Tibial artery (tissue), 4 donors: Measurements from ENCODE around the gene OR2F1.
A peak's percentile ranks its signal among the peaks of the same experiment; 100 is the strongest.

Experiments
- DNase-seq, 2 donors: peaks; one replicate each; pipeline ENCODE4 v3.0.0-alpha.2; 2019
- H3K27ac ChIP-seq, 2 donors: fragments of 200-600 bp; sonication (generic) in 1 of 2; 1 replicate in 1 of 2; 2 replicates in 1 of 2; pipeline ENCODE4 v1.5.1; 2018 to 2019; ENCODE audit warnings: mild to moderate bottlenecking in 1 of 2
- H3K27me3 ChIP-seq, 2 donors: fragments of 200-600 bp; sonication (generic) in 1 of 2; one replicate each; pipeline versions ENCODE4 v1.5.1 to v1.6.0; 2016 to 2019
- H3K36me3 ChIP-seq, 3 donors: fragments of 200-600 bp; sonication (generic) in 2 of 3; one replicate each; pipeline ENCODE4 v1.5.1; 2016 to 2019; ENCODE audit warnings: mild to moderate bottlenecking in 2 of 3
- H3K4me1 ChIP-seq, 4 donors: fragments of 200-600 bp; sonication (generic) in 2 of 4; 1 replicate in 3 of 4; 2 replicates in 1 of 4; pipeline ENCODE4 v1.5.1; 2016 to 2019
- H3K4me3 ChIP-seq, 2 donors: fragments of 200-600 bp; sonication (generic) in 1 of 2; 1 replicate in 1 of 2; 2 replicates in 1 of 2; pipeline ENCODE4 v1.5.1; 2018 to 2019; ENCODE audit warnings: mild to moderate bottlenecking in 2 of 2
- H3K9me3 ChIP-seq, 3 donors: fragments of 200-600 bp; sonication (generic) in 1 of 3; one replicate each; pipeline ENCODE4 v1.5.1; 2016 to 2019
- intact Hi-C: fragments of 100-400 bp; cut with DNase I; formaldehyde crosslinking; loops from one replicate; pipeline ENCODE4 v1.15.0; 2023; ENCODE audit warnings: low total_unique reads
- TF ChIP-seq, protein P1 (sequence below), 2 experiments: fragments of 200-600 bp in 1 of 2; fragments of 450-650 bp in 1 of 2; IDR thresholded peaks; one replicate each; pipeline ENCODE4 v1.5.1; 2017 to 2019; ENCODE audit warnings: antibody characterized with exemption in 2 of 2, mild to moderate bottlenecking in 1 of 2, moderate library complexity in 1 of 2

Gene OR2F1

DNA sequence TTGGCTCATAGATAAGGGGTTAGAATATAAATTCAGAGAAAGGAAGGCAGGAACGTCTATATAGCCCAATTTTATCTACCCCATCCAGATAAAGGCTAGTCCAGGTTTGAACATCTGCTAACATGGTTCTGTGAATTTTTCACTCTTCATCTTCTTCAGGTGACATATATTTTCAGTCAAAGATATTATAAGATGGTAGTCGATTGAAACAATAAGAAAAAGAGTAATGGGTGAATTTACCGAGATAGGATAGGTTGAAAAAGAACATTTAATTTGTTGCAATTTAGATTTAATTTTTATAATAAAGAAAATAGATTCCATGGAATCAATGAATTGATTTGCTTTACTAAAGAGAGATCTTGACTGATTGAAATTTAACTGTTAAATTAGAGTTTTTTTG is at the start of gene OR2F1:
OR2F1 (plus strand) TSS at position 301 of the 400 bp plus-strand sequence. CDS start 5,127 bp downstream, outside the sequence.
- TF ChIP-seq, protein P1, sequence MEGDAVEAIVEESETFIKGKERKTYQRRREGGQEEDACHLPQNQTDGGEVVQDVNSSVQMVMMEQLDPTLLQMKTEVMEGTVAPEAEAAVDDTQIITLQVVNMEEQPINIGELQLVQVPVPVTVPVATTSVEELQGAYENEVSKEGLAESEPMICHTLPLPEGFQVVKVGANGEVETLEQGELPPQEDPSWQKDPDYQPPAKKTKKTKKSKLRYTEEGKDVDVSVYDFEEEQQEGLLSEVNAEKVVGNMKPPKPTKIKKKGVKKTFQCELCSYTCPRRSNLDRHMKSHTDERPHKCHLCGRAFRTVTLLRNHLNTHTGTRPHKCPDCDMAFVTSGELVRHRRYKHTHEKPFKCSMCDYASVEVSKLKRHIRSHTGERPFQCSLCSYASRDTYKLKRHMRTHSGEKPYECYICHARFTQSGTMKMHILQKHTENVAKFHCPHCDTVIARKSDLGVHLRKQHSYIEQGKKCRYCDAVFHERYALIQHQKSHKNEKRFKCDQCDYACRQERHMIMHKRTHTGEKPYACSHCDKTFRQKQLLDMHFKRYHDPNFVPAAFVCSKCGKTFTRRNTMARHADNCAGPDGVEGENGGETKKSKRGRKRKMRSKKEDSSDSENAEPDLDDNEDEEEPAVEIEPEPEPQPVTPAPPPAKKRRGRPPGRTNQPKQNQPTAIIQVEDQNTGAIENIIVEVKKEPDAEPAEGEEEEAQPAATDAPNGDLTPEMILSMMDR (IDR thresholded peaks at IDR 0.05), result no peak
- H3K27ac ChIP-seq, result peak within 1 kb of the TSS; percentile 2 to 11
- H3K36me3 ChIP-seq, result no peaks in the 10 kb centered on the region
- intact Hi-C loops, result no loop called here
- H3K4me1 ChIP-seq, result peaks cover 0 to 17% (median 0%) of the 10 kb centered on the region in 4 donors
- no peak within 1 kb of the TSS for H3K4me3 ChIP-seq
- no peak for DNase-seq
- no peaks in the 10 kb centered on the region for H3K27me3 ChIP-seq
- no peaks in the 10 kb centered on the region for H3K9me3 ChIP-seq

GRCh38 chr7:143905509-143905908 is 49.1 kb upstream of the OR2F1 start:
- Histone ChIP-seq H3K4me1 (peaks cover 0 to 28% (median 9%) of the 10 kb centered on the region in 4 donors), H3K9me3 (no peaks in the 10 kb centered on the region), H3K36me3 (no peaks in the 10 kb centered on the region), H3K27me3 (no peaks in the 10 kb centered on the region), H3K4me3 (no peak overlapping the region), H3K27ac (peak overlapping the region in 1 of 2 donors; percentile 19)
- DNase-seq, result no peak
- intact Hi-C loops, result no loop called here
- TF ChIP-seq, protein P1 (IDR thresholded peaks at IDR 0.05), result no peak

DNA sequence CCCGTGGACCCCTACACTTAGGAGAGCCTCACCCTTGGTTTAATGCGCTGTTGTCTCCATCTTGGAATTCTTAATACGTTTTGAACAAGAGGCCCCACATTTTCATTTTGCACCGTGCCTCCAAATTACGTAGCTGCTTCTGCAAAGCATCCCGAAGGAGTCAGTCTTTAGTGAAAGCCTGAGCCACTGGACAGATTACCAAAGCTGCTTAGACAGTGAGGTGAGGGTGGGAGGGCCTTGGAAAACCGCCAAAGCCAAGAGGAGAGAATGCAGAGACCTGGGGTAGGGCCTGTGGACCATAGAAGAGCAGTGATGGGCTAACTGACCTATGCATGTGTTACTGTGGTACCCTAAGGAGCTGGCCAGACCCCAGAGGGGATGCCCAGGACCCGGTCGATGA is 48.5 kb upstream of the OR2F1 start:
- no peak for DNase-seq
- Histone ChIP-seq H3K36me3 (no peaks in the 10 kb centered on the region), H3K27ac (no peak overlapping the region), H3K4me1 (peaks cover 0 to 28% (median 6%) of the 10 kb centered on the region in 4 donors), H3K9me3 (no peaks in the 10 kb centered on the region), H3K27me3 (no peaks in the 10 kb centered on the region), H3K4me3 (no peak overlapping the region)
- intact Hi-C loops, result no loop called here
- TF ChIP-seq, protein P1 (IDR thresholded peaks at IDR 0.05), result no peak

DNA sequence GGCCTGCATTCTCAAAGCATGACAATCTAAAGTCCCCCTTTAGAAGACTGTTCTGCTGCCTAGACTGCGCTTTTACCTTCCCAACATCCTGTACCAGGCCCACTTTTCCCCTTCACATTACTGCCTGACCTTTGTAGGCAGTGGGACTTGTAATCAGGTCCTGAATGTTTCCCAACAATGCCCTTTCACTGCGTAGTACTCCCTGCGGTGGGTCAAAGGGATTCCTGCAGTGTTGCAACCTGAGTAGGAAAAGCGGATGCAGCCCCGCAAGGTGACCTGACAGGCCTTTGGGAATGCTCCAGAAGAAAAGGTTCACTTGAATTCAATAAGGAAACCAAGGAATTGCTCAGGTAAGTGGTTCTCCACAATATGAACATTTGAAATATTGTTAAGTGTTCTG is 47.7 kb upstream of the OR2F1 start:
- Histone ChIP-seq H3K9me3 (no peaks in the 10 kb centered on the region), H3K27ac (no peak overlapping the region), H3K27me3 (no peaks in the 10 kb centered on the region), H3K4me3 (no peak overlapping the region), H3K36me3 (no peaks in the 10 kb centered on the region), H3K4me1 (peaks cover 0 to 28% (median 6%) of the 10 kb centered on the region in 4 donors)
- TF ChIP-seq, protein P1 (IDR thresholded peaks at IDR 0.05), result no peak
- DNase-seq, result no peak
- intact Hi-C loops, result no loop called here

DNA sequence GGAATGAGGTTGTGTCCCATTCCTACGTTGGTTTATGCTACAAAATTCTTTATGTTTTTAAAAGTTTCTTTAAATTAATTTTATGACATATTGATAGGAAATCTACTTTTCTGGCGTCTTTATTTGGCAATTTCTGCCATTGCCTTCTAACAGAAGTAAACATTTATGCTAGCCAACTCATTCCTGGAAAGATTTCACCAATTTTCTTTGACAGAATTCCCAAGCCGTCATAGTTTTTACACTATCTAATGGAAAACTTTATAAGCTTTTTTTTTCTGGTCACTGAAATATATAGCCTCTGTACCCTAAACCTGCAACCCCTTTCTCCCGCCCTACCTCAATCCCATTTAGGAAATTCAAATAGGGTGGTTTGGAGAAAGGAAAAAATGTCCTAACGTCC is 46.5 kb upstream of the OR2F1 start:
- H3K27me3 ChIP-seq, result no peaks in the 10 kb centered on the region
- H3K4me3 ChIP-seq, result no peak overlapping the region
- peaks cover 0 to 23% (median 6%) of the 10 kb centered on the region in 4 donors for H3K4me1 ChIP-seq
- intact Hi-C loops, result no loop called here
- no peaks in the 10 kb centered on the region for H3K36me3 ChIP-seq
- DNase-seq, result no peak
- H3K9me3 ChIP-seq, result no peaks in the 10 kb centered on the region
- TF ChIP-seq, protein P1 (IDR thresholded peaks at IDR 0.05), result no peak
- no peak overlapping the region for H3K27ac ChIP-seq

GRCh38 chr7:143909863-143910262 is 44.8 kb upstream of the OR2F1 start:
- TF ChIP-seq, protein P1 (IDR thresholded peaks at IDR 0.05), result no peak
- intact Hi-C loops, result no loop called here
- DNase-seq, result no peak
- no peaks in the 10 kb centered on the region for H3K27me3 ChIP-seq
- no peaks in the 10 kb centered on the region for H3K9me3 ChIP-seq
- no peak overlapping the region for H3K4me3 ChIP-seq
- no peaks in the 10 kb centered on the region for H3K36me3 ChIP-seq
- no peak overlapping the region for H3K27ac ChIP-seq
- H3K4me1 ChIP-seq, result peaks cover 0 to 23% (median 4%) of the 10 kb centered on the region in 4 donors
